ENCODE data around the gene MIF.

- TF ChIP-seq CTCF (IDR thresholded peaks at IDR 0.05) (no peak), ELK1 (IDR thresholded peaks at IDR 0.05; ENCODE audit: low read depth, low read length) (no peak)
Observed at GRCh38 chr22:23939017-23939357, 44.8 kb downstream of the MIF start.
